DMS153 (cell line): ENCODE results near the gene PCSK6.

Source experiments
- DNase-seq: peaks from one replicate; lab custom pipeline; 2025; lab: John Stamatoyannopoulos, UW

Gene PCSK6

DNA sequence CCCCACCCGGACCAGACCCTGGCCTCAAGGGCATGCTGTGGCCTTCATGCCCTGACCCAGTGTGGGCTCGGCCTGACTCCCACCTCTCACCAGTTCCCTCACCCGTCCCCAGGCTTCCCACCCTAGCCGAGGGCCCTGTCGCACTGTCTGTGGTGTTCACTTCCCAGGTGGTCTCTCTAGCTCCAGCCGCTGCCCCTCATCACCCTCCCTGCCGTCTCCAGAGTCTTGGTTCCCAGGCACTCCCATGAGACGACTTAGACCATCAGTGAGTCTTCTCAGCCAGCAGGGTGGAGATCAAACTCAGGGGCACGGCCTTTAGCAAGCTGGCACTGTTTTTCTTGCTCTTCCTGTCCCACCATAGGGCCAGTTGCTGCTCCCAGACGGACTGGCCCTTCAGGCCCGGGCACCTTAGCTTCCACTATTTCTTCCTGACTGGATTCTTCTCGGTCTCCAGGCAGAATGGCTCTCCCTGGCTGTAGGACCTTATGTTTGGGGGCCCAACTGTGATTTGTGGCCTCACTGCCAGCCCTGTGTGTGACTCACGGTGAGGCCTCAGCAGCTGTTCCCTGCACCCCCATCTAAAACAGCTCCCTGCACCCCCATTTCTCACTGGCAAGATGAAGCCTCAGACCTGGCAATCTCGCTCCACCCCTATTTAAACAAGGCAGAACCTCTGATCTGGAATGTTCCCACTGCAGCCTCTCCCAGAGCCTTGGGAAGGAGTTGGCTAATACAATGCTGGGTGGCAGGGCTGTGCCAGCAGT lies 9.4 kb upstream of the PCSK6 start:
- no peak for DNase-seq

- DNase-seq, result no peak
Observed at GRCh38 chr15:101498076-101498716, 8.7 kb upstream of the PCSK6 start.

DNA sequence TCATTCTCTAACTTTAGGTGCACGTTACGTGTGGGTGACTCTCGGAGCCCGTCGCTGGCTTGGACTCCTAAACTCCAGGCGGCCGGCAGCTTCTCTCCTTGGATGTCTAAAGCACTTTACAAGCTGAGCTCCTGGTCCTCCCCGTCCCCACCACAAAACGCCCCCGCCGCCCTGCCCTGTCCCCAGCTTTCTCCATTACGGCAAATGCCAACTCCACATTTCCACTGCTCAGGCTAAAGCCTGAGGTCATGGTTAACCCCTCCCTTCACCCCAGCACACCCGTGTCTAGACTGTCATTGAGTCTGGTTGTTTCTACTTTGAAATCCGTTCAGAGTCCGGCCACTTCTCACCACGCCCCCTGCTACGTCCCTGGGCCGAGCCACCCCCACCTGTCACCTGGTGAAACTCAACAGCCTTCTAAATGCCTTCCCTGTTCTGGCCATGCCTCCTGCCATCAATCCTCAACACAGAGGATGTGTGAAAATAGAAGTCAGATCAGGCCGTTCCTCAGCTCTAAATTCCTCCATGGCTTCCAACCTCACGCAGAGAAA lies 8.1 kb upstream of the PCSK6 start:
- DNase-seq, result no peak

DNA sequence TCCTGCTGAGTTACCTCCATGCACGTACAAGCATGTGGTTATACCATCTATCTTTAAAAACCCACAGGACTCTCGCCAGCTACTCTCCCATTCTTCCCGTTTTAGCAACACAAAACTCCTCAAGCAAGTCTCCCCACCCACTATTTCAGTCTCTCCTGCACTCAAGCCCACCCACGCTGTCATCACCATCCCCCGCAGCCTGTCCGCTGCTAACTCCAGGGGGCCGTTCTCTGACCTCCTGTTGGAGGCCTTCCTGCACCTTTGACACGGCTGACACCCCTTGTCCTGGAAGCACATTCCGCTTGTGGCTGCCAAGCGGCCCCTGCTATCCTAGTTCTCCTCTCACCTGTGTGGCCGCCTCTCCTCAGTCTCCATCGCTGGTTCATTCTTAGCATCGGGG lies 7.5 kb upstream of the PCSK6 start:
- no peak for DNase-seq

- DNase-seq, result no peak
Observed at GRCh38 chr15:101496198-101496986, 6.9 kb upstream of the PCSK6 start.

GRCh38 chr15:101495334-101496197 lies 6.1 kb upstream of the PCSK6 start:
- no peak for DNase-seq

DNA sequence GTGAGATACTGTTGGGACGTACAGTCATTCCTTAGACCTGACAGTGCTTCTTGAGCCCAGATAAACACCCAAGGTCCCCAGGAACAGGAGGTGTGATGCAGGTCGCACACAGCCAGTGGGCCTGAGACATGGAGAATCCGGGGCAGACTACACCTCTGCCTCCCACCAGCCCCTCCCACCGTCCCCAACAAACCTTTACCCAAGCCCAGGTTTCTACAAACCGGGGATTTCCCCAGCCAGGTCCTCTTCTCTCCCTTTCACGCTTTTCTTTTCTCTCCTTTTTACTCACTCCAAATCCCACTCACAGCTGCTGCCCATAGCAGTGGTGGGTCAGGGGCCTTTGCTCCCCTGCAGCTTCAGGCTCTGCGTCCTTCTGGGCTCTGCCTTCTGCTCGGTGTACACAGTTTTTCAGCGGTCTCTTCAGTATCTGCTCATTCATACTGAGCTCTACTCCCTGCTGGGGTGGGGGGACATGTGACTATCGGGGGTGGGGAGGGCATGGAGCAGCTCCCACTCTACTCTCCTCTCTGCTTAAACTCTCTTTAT lies 4.8 kb upstream of the PCSK6 start:
- no peak for DNase-seq

DNA sequence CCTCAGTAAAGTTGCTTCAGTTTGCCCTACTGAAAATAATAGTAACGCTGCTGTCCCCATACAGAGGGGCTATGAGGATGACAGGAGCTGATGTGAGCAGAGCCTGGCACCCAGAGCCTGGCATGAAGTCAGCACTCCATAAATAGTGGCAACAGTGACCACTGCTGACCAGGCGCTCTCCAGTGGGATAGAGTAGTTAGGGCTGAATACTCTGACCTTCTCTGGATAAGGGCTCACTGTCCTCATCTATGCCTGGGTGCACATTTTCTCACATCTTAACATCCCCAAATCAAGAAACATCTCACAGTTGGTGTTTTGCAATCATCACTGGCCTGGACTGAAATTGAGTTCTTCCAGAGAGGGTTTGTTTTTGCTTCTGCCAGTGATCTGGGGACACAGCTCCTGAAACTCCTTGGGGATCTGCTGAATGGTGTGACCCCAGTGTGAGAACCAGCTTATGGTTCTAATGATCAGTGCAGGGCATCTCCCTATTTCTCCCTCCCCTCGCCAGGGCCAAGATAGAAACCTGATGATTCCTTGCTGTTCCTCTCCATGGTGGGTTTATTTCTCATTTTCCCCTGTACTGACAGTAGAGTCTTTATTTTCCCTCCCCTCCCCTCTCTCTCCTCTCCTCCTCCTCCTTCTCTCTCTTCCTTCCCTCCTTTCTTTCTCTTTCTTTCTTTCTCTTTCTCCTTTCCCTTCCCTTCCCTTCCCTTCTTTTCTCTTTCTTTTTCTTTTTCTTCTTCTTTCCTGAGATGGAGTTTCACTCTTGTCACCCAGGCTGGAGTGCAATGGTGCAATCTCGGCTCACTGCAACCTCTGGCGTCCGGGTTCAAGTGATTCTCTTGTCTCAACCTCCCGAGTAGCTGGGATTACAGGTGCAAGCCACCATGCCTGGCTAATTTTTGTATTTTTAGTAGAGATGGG lies 3.5 kb upstream of the PCSK6 start:
- no peak for DNase-seq

DNA sequence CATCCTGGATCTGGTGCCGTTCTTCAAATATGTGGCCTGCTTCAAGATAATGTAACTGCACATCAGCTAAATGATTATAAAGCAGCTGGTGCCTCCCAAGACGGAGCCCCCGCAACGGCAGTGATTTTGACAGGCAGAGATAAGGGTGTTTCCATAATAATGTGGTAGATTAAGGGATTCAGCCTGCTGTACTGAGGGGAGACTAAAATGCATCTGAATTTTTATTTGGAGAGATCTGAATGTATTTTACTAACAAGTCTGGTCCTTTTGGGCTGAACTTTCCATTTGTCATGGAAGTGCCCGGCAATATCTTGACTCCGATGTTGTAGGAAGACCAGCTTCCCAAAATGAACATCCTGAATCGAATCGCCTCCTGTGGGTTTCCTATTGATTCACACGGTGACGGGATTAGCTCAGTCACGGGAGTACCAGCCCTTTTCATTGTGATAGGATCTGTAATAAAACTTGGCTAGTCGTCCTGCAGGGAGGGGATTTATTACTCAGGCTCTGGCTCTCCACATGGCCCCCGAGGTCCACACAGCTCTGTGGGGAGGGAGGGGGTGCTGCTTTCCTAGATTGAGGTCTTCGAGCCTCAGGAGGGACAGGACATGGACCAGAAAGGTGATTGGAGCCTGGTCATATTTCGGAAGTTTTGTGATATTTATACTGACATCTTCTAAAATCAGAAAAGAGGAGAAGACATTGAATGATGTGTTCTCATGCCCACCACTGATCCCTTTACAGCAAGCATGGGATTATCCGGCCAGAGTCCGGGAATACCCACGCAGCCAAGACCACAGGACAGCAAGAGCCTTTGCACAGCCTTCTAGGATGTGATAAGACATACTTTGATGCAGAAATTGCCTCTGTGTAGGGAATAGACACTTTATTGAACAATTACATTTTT lies 2.5 kb upstream of the PCSK6 start:
- DNase-seq, result no peak

DNA sequence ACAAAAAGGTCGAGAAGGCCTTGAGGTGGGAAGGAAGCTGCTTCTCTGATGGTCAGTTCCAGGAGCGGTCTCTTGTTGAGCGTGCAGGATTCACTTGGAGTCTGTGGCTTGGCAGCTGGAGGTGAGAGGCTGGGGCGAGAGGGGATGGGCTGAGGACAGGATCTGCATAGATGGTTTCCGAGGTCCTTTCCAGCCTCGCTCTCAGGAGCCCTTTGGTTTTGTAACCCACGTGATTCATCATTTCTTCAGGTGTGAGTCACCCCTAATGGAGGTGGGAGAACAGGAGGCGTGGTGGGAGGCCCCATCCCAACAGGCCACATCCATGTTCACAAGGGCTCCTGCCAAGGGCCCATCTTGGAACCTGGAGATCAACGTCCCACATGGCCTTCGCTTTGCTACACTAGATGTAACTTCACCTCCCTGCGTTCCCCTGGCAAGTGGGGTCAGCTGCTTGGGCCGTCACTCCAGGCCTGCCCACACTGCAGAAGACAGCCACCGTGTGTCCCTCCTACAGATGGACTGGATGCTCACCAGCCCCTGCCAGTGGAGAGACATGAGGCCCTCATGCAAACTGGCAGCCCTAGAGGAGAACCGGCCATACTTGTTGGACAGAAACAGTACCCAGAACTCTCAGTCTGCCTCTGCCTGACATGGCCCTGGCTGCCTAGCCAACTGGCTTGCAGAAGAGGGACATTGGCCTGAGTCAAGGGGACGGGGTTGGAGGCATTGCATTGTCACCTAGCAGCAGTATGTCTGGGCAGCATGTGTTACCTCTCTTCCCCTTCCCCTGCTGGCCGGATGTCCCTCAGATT lies 1.6 kb upstream of the PCSK6 start:
- no peak for DNase-seq

GRCh38 chr15:101490408-101490891 lies 943 bp upstream of the PCSK6 start:
- no peak for DNase-seq

DNA sequence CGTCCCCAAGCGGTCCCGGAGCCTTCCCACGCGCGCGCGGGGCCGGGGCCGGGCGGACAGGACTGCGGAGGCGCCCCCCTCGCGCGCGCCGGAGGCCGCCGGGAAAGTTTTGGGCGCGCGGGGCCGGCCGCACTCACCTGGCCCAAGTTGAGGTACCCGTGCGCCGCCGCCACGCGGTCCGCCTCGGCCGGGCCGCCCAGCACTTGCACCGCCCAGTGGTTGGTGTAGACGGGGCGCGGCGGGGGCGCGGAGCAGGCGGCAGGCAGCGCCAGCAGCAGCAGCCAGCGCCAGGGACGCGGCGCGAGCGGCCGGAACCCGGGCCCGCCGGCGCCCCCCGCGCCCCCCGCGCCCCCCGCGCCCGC lies 289 bp downstream of the PCSK6 start:
- no peak for DNase-seq

DNA sequence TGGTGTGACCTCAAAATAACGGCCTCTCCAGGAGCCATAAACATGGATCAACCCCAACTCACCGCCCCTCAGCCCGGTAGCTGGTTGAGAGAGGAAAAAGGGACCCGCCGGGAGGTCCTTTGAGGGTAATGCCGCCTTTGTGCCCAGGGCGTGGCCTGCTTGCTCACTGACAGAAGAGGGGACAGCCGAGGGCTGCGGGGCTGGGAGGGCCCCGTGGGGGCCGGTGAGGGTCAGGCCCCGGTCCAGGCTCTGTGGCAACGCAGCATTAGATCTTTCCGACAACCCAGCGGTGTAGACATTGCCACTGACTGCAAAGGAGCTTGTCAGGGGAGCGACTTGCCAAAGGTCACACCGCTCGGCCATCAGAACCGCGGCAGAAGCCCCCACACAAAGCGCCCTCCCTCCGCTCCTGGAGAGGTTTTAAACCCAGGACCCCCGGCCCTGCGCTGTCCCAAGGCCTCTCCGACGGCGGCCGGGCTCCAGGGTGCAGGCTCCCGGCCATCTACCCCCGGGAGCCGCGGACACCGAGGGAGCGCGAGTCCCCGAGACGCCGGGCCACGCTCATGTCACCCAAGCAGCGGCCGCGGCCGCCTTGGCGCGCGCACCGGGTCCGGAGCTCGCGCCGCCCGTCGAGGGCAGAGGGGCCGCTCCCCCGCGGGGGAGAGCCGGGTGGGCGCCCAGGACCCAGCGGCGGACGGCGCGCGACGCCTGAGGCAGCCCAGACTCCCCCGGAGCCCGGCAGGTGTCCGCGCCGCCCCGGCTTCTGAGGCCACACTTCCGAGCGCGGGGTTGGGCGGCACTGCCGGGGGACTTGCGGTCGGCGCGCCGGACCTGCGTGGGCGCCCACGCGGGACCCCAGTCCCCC lies 975 bp downstream of the PCSK6 start:
- DNase-seq, result no peak

DNA sequence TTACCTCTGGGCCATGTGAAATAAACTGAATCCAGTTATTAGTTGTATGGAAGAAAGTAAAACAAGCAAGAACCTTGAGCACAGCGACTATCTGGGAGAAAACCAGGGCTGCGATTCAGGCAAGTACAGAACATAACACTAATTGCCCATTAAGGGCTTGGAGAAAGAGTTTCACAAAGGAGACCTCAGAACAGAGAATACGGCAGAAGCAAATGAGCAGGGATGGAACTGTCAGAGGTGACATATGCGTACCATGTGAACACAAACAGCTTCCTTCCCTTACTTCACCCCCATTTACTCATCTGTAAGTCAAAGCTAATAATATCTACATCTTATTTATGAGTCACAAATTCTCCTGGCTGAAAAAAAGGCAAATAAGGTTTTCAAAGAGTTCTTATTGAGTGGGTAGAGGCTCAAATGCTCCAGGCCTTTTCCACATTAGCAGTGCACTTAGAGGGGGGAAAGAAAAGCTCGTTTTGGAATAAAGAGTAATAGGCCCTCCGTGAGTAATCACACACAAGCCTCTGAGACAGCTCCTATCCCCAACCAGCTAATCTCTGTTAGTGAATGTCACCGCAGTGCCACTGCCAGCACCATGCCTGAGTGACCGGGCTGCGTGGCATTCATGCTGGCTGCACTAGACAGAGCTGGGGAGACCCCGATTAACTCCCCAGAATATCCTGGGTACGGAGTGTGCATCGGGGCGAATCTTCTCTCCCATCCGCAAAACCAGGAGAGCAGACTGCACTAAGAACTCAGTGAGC lies 2.6 kb downstream of the PCSK6 start:
- no peak for DNase-seq

GRCh38 chr15:101483462-101483861 lies 6.0 kb downstream of the PCSK6 start:
- no peak for DNase-seq

GRCh38 chr15:101482526-101483371 lies 6.8 kb downstream of the PCSK6 start:
- no peak for DNase-seq
